HAP-1 (cell line): ENCODE measurements around the gene ELMO1.

Experiments
- DNase-seq, 2 experiments: peaks; one replicate each; pipeline ENCODE4 v3.0.0-alpha.2; 2016 to 2020; ENCODE audit warnings: low spot score in 2 of 2
- H3K27me3 ChIP-seq: fragments of 250-450 bp; sonication (Bioruptor Pico); 2 replicates; pipeline ENCODE4 v1.5.1; 2020; ENCODE audit warnings: low read depth, mild to moderate bottlenecking, moderate library complexity
- H3K36me3 ChIP-seq: fragments of 250-450 bp; sonication (Bioruptor Pico); replicated peaks from 2 replicates; pipeline ENCODE4 v1.5.1; 2020; ENCODE audit warnings: mild to moderate bottlenecking
- H3K4me1 ChIP-seq: fragments of 250-450 bp; sonication (Bioruptor Pico); 2 replicates; pipeline ENCODE4 v1.5.1; 2020; ENCODE audit warnings: mild to moderate bottlenecking
- H3K4me3 ChIP-seq: fragments of 250-450 bp; sonication (Bioruptor Pico); 2 replicates; pipeline ENCODE4 v1.5.1; 2020; ENCODE audit warnings: mild to moderate bottlenecking, moderate library complexity
- H3K9me3 ChIP-seq: fragments of 250-450 bp; sonication (Bioruptor Pico); 2 replicates; pipeline ENCODE4 v1.5.1; 2020; ENCODE audit warnings: mild to moderate bottlenecking, moderate library complexity
- in situ Hi-C: fragments of 300-500 bp; cut with MboI; formaldehyde crosslinking; loops from 3 replicates; pipeline ENCODE4 v1.14.3; 2020; ENCODE audit warnings: low sequenced_read_pairs, inconsistent platforms, mixed read lengths

The ELMO1 gene

GRCh38 chr7:37287131-37287855, 161.4 kb downstream of the ELMO1 start:
- in situ Hi-C loops = no loop called here
- DNase-seq = no peak
- Histone ChIP-seq H3K4me1 (no peaks in the 10 kb centered on the region), H3K4me3 (no peak overlapping the region), H3K9me3 (no peaks in the 10 kb centered on the region), H3K36me3 (no peaks in the 10 kb centered on the region), H3K27me3 (no peaks in the 10 kb centered on the region)

GRCh38 chr7:37286454-37286832, 162.2 kb downstream of the ELMO1 start:
- Histone ChIP-seq H3K9me3 (no peaks in the 10 kb centered on the region), H3K4me1 (no peaks in the 10 kb centered on the region), H3K27me3 (no peaks in the 10 kb centered on the region), H3K4me3 (no peak overlapping the region), H3K36me3 (no peaks in the 10 kb centered on the region)
- in situ Hi-C loops = no loop called here
- DNase-seq = no peak

GRCh38 chr7:37285706-37286453, 162.8 kb downstream of the ELMO1 start:
- in situ Hi-C loops = no loop called here
- no peaks in the 10 kb centered on the region for H3K36me3 ChIP-seq
- no peaks in the 10 kb centered on the region for H3K4me1 ChIP-seq
- H3K9me3 ChIP-seq = no peaks in the 10 kb centered on the region
- H3K27me3 ChIP-seq = no peaks in the 10 kb centered on the region
- no peak overlapping the region for H3K4me3 ChIP-seq
- no peak for DNase-seq

- H3K4me3 ChIP-seq = no peak overlapping the region
- no peaks in the 10 kb centered on the region for H3K9me3 ChIP-seq
- no peaks in the 10 kb centered on the region for H3K36me3 ChIP-seq
- H3K4me1 ChIP-seq = no peaks in the 10 kb centered on the region
- in situ Hi-C loops = no loop called here
- DNase-seq = peak; percentile 23 to 66
- no peaks in the 10 kb centered on the region for H3K27me3 ChIP-seq
Observed at GRCh38 chr7:37284805-37285231, 163.8 kb downstream of the ELMO1 start.

- H3K36me3 ChIP-seq = no peaks in the 10 kb centered on the region
- no peaks in the 10 kb centered on the region for H3K4me1 ChIP-seq
- H3K4me3 ChIP-seq = no peak overlapping the region
Observed at GRCh38 chr7:37284285-37284684, 164.4 kb downstream of the ELMO1 start.

GRCh38 chr7:37283716-37284115, 164.9 kb downstream of the ELMO1 start:
- Histone ChIP-seq H3K36me3 (no peaks in the 10 kb centered on the region), H3K9me3 (no peaks in the 10 kb centered on the region), H3K27me3 (no peaks in the 10 kb centered on the region), H3K4me3 (no peak overlapping the region), H3K4me1 (no peaks in the 10 kb centered on the region)
- DNase-seq = no peak
- in situ Hi-C loops = no loop called here

More at GRCh38 chr7:37284285-37284684, 164.4 kb downstream of the ELMO1 start:
- no peak for DNase-seq
- in situ Hi-C loops = no loop called here
- Histone ChIP-seq H3K9me3 (no peaks in the 10 kb centered on the region), H3K27me3 (no peaks in the 10 kb centered on the region)

- in situ Hi-C loops = no loop called here
- no peaks in the 10 kb centered on the region for H3K27me3 ChIP-seq
- H3K4me1 ChIP-seq = no peaks in the 10 kb centered on the region
- DNase-seq = no peak
- no peaks in the 10 kb centered on the region for H3K36me3 ChIP-seq
- no peak overlapping the region for H3K4me3 ChIP-seq
- no peaks in the 10 kb centered on the region for H3K9me3 ChIP-seq
Observed at GRCh38 chr7:37282927-37283326, 165.7 kb downstream of the ELMO1 start.

- no peaks in the 10 kb centered on the region for H3K9me3 ChIP-seq
- in situ Hi-C loops = no loop called here
- H3K36me3 ChIP-seq = no peaks in the 10 kb centered on the region
- H3K27me3 ChIP-seq = no peaks in the 10 kb centered on the region
- no peak for DNase-seq
- H3K4me3 ChIP-seq = no peak overlapping the region
- no peaks in the 10 kb centered on the region for H3K4me1 ChIP-seq
Observed at GRCh38 chr7:37282093-37282444, 166.6 kb downstream of the ELMO1 start.

GRCh38 chr7:37281368-37282092, 167.1 kb downstream of the ELMO1 start:
- Histone ChIP-seq H3K4me3 (no peak overlapping the region), H3K9me3 (no peaks in the 10 kb centered on the region), H3K27me3 (no peaks in the 10 kb centered on the region), H3K36me3 (no peaks in the 10 kb centered on the region), H3K4me1 (no peaks in the 10 kb centered on the region)
- no peak for DNase-seq
- in situ Hi-C loops = no loop called here

- no peaks in the 10 kb centered on the region for H3K4me1 ChIP-seq
- H3K4me3 ChIP-seq = no peak overlapping the region
- H3K36me3 ChIP-seq = no peaks in the 10 kb centered on the region
- no peaks in the 10 kb centered on the region for H3K9me3 ChIP-seq
- in situ Hi-C loops = no loop called here
- H3K27me3 ChIP-seq = no peaks in the 10 kb centered on the region
- no peak for DNase-seq
Observed at GRCh38 chr7:37277513-37277912, 171.2 kb downstream of the ELMO1 start.

GRCh38 chr7:37275078-37275710, 173.5 kb downstream of the ELMO1 start:
- Histone ChIP-seq H3K9me3 (no peaks in the 10 kb centered on the region), H3K4me1 (no peaks in the 10 kb centered on the region), H3K4me3 (no peak overlapping the region), H3K27me3 (no peaks in the 10 kb centered on the region), H3K36me3 (no peaks in the 10 kb centered on the region)
- in situ Hi-C loops = no loop called here
- DNase-seq = no peak

GRCh38 chr7:37273891-37274290, 174.8 kb downstream of the ELMO1 start:
- no peaks in the 10 kb centered on the region for H3K4me1 ChIP-seq
- H3K4me3 ChIP-seq = no peak overlapping the region
- no peaks in the 10 kb centered on the region for H3K9me3 ChIP-seq
- in situ Hi-C loops = no loop called here
- no peaks in the 10 kb centered on the region for H3K36me3 ChIP-seq
- no peaks in the 10 kb centered on the region for H3K27me3 ChIP-seq
- DNase-seq = no peak

- Histone ChIP-seq H3K4me3 (no peak overlapping the region), H3K36me3 (no peaks in the 10 kb centered on the region), H3K27me3 (0 out of 2 replicates have a peak, but pooled peaks cover 2% of the 10 kb centered on the region), H3K9me3 (no peaks in the 10 kb centered on the region), H3K4me1 (no peaks in the 10 kb centered on the region)
- in situ Hi-C loops = no loop called here
- DNase-seq = no peak
Observed at GRCh38 chr7:37269711-37270508, 178.8 kb downstream of the ELMO1 start.
